OCI-LY7 (cell line): ENCODE results near the gene MAP3K1. TPM values are rescaled to one million over a fixed set of nuclear protein-coding genes. Genes with fewer than 3 reads are reported as not detected.
A peak's percentile ranks its signal among the peaks of the same experiment; 100 is the strongest.

ENCODE experiments used
- Bru-seq: library from RNA; stranded (reverse); fragments of 400-500 nt; gene quantifications from one replicate; lab custom pipeline; 2021; lab: Mats Ljungman, UMichigan
- BruChase-seq, 2 experiments: library from RNA; stranded (reverse); fragments of 400-500 nt; gene quantifications; one replicate each; lab custom pipeline; 2021; lab: Mats Ljungman, UMichigan
- BruUV-seq: library from RNA; stranded (reverse); fragments of 400-500 nt; replicated peaks from 2 replicates; lab custom pipeline; 2021; lab: Mats Ljungman, UMichigan
- CTCF ChIA-PET: fragments of 300-600 bp; sonication (Branson Sonifier 250); formaldehyde crosslinking; loops from one replicate; lab custom pipeline; 2022; ENCODE audit warnings: antibody characterized with exemption; ENCODE audit not compliant: unreplicated experiment; lab: Charles Lee
- POLR2A ChIA-PET: fragments of 300-600 bp; sonication (Branson Sonifier 250); formaldehyde crosslinking; loops from one replicate; lab custom pipeline; 2022; ENCODE audit warnings: antibody characterized with exemption; lab: Charles Lee
- DNase-seq: peaks from one replicate; pipeline ENCODE4 v3.0.0-alpha.2; 2015; ENCODE audit warnings: low spot score
- H2AFZ ChIP-seq: fragments of 200-600 bp; sonication (generic), shearing (Covaris generic); 2 replicates; pipeline ENCODE4 v1.6.1; 2014; ENCODE audit warnings: mild to moderate bottlenecking, antibody characterized with exemption, low read length, moderate library complexity
- H3K27ac ChIP-seq: fragments of 200-600 bp; sonication (generic); 2 replicates; pipeline ENCODE4 v1.5.1; 2014; ENCODE audit warnings: mixed run types, low read depth, mild to moderate bottlenecking, moderate library complexity, low read length, inconsistent platforms; ENCODE audit not compliant: poor library complexity, severe bottlenecking
- H3K36me3 ChIP-seq: fragments of 200-600 bp; sonication (generic); 2 replicates; pipeline ENCODE4 v1.6.1; 2014; ENCODE audit warnings: mild to moderate bottlenecking, antibody characterized with exemption, low read length, moderate library complexity, mixed read lengths; ENCODE audit not compliant: insufficient read depth
- H3K4me1 ChIP-seq: fragments of 200-600 bp; sonication (generic); 2 replicates; pipeline ENCODE4 v1.5.1; 2014; ENCODE audit warnings: mild to moderate bottlenecking, low read length; ENCODE audit not compliant: insufficient read depth, poor library complexity, severe bottlenecking
- H3K4me2 ChIP-seq: fragments of 200-600 bp; sonication (generic); 2 replicates; pipeline ENCODE4 v1.6.1; 2014; ENCODE audit warnings: mild to moderate bottlenecking, low read length
- H3K4me3 ChIP-seq: fragments of 200-600 bp; sonication (generic); 2 replicates; pipeline ENCODE4 v1.5.1; 2014; ENCODE audit warnings: mild to moderate bottlenecking, low read depth, low read length; ENCODE audit not compliant: poor library complexity, severe bottlenecking
- H3K79me2 ChIP-seq: fragments of 200-600 bp; sonication (generic); 2 replicates; pipeline ENCODE4 v1.6.1; 2016; ENCODE audit warnings: low read depth, mild to moderate bottlenecking, low read length, moderate library complexity, mixed read lengths; ENCODE audit not compliant: insufficient read depth
- H3K9me2 ChIP-seq: fragments of 200-600 bp; sonication (generic); 2 replicates; pipeline ENCODE4 v1.6.1; 2016; ENCODE audit warnings: mild to moderate bottlenecking, low read length, mixed read lengths; ENCODE audit not compliant: insufficient read depth
- H3K9me3 ChIP-seq: fragments of 200-600 bp; sonication (generic); 2 replicates; pipeline ENCODE4 v1.6.1; 2014; ENCODE audit warnings: mild to moderate bottlenecking, mixed run types, low read length, mixed read lengths
- H4K20me1 ChIP-seq: fragments of 200-600 bp; sonication (generic); 2 replicates; pipeline ENCODE4 v1.6.1; 2014; ENCODE audit warnings: mild to moderate bottlenecking, antibody characterized with exemption, low read length, moderate library complexity, mixed read lengths; ENCODE audit not compliant: insufficient read depth
- EZH2phosphoT487 ChIP-seq: fragments of 200-600 bp; sonication (generic); IDR thresholded peaks from 2 replicates; pipeline ENCODE4 v1.6.1; 2018; ENCODE audit warnings: low read depth, borderline replicate concordance, mild to moderate bottlenecking, mixed run types, antibody characterized with exemption, low read length, moderate library complexity, mixed read lengths
- intact Hi-C: fragments of 100-400 bp; cut with micrococcal nuclease; formaldehyde crosslinking; loops from one replicate; pipeline ENCODE4 v1.10.0; 2022; ENCODE audit not compliant: unreplicated experiment
- long read RNA-seq: library from polyadenylated mRNA; stranded (forward); transcript quantifications from one replicate; pipeline ENCODE4 v2.0.0, GENCODE V29; 2022
- total RNA-seq, 2 experiments: library from RNA; depleted of rRNA in 1 of 2; stranded (reverse); fragments of >200 nt in 1 of 2; shearing (Covaris generic) in 1 of 2; gene quantifications; 2 replicates each; pipeline ENCODE4 v1.2.3, GENCODE V29; 2014 to 2022
- TF ChIP-seq, protein P1 (sequence below): fragments of 200-600 bp; sonication (generic); conservative IDR thresholded peaks from 2 replicates; pipeline ENCODE4 v1.5.1; 2014; ENCODE audit warnings: mild to moderate bottlenecking, antibody characterized with exemption, low read length, moderate library complexity, mixed read lengths

The MAP3K1 gene
- total RNA-seq (2014; rRNA removed; shearing (Covaris generic)) (25.9 and 29.9 TPM in 2 replicates), total RNA-seq (2022) (29.4 and 31.5 TPM in 2 replicates), Bru-seq, nascent RNA (percentile 93 among the genes with signal in this experiment), BruChase-seq, experiment 1, labeled RNA remaining after a 6-hour chase (percentile 80 among the genes with signal in this experiment), BruChase-seq, experiment 2, labeled RNA remaining after a 2-hour chase (percentile 86 among the genes with signal in this experiment)
- long read RNA-seq, full-length matches to known transcripts: 8 of 15 reads
- long read RNA-seq, partial matches to known transcripts: 5 of 15 reads
- long read RNA-seq, other reads (novel, unspliced or antisense): 2 of 15 reads

DNA sequence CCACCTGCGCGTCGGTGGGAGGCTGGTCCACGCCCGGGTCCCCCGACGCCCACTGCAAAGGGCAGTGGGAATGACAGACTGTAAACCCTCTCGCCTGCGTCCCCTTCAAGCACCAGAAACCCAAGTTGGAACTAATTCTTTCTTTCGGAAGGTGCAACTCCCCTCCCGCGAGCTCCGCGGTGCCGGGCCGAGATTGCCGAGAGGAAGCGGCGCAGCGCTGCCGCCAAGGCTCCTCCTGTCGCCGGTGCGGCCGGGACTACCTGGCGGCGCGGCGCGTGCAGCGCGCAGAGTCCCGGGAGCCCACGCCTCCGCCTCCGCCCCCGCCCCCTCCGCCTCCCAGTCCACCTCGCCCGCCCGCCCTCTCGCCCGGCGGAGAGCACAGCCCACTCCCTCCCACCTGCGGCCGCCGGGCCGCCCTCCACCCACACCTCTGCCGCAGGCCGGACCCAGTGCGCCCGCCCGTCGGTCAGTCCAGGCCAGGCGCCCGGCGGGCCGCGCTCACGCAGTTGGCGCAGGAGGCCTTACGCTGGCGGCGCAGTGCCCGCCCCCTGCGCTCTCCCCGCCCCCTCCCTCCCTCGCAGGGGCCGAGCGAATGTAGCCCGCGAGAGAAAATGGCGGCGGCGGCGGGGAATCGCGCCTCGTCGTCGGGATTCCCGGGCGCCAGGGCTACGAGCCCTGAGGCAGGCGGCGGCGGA lies at the start of gene MAP3K1:
Gene MAP3K1 (plus strand): TSS at position 587 of the 695 bp plus-strand sequence. CDS start 25 bp downstream, at position 612.
- BruUV-seq: no TSS peak
- intact Hi-C loops: loop anchor here (1.0 to 5.0 kb wide), 6 partner anchors 80 to 358 kb away; no protein-coding TSS in a partner anchor
- Histone ChIP-seq H3K4me1 (peaks cover 52% of the 10 kb centered on the region), H2AFZ (peak within 1 kb of the TSS; percentile 75), H3K4me3 (peak within 1 kb of the TSS; percentile 95), H3K79me2 (peaks cover 48% of the 10 kb centered on the region), H3K27ac (peak within 1 kb of the TSS; percentile 74), H3K36me3 (no peaks in the 10 kb centered on the region), H4K20me1 (peaks cover 27% of the 10 kb centered on the region), H3K4me2 (peak within 1 kb of the TSS; percentile 98), H3K9me3 (no peaks in the 10 kb centered on the region), H3K9me2 (no peaks in the 10 kb centered on the region)
- peak; percentile 88 for DNase-seq
- CTCF ChIA-PET: interaction anchor here (0.5 kb wide), 1 partner anchor 22 kb away, joined by 3 read pairs; no protein-coding TSS in a partner anchor
- TF ChIP-seq, protein P1, sequence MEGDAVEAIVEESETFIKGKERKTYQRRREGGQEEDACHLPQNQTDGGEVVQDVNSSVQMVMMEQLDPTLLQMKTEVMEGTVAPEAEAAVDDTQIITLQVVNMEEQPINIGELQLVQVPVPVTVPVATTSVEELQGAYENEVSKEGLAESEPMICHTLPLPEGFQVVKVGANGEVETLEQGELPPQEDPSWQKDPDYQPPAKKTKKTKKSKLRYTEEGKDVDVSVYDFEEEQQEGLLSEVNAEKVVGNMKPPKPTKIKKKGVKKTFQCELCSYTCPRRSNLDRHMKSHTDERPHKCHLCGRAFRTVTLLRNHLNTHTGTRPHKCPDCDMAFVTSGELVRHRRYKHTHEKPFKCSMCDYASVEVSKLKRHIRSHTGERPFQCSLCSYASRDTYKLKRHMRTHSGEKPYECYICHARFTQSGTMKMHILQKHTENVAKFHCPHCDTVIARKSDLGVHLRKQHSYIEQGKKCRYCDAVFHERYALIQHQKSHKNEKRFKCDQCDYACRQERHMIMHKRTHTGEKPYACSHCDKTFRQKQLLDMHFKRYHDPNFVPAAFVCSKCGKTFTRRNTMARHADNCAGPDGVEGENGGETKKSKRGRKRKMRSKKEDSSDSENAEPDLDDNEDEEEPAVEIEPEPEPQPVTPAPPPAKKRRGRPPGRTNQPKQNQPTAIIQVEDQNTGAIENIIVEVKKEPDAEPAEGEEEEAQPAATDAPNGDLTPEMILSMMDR: peak; percentile 64
- no peak for TF ChIP-seq EZH2phosphoT487
- POLR2A ChIA-PET: interaction anchor here (0.5 to 3.6 kb wide), 3 partner anchors 128 to 1508 kb away, joined by 4 to 14 read pairs (median 13); partner anchors contain the start of gene DHX29

DNA sequence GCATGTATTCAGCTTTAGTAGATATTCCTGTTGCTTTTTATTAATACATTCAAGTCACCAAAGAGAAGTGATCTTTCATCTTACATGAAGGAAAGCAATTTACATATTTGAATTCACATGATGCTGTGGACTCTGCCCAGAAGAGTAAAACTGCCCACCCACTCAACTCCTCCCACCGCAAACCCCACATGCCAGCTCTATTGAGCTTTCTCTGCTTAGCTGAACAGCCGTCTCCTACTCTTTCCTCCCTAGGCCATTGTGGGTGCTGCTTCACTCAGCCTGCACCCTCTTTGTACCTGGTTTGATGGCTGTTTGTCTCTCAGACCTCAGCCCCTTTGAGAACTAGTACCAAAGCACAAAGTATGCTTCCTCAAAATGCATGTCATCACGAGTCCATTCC lies 48.4 kb upstream of the MAP3K1 start:
- TF ChIP-seq EZH2phosphoT487: no peak
- TF ChIP-seq, protein P1: no peak
- Histone ChIP-seq H3K4me2 (no peak overlapping the region), H3K27ac (no peak overlapping the region), H3K36me3 (no peaks in the 10 kb centered on the region), H3K9me2 (no peaks in the 10 kb centered on the region), H3K9me3 (no peaks in the 10 kb centered on the region), H4K20me1 (no peaks in the 10 kb centered on the region), H3K79me2 (no peaks in the 10 kb centered on the region), H3K4me1 (peaks cover 24% of the 10 kb centered on the region), H3K4me3 (no peak overlapping the region), H2AFZ (no peak overlapping the region)
- intact Hi-C loops: no loop called here
- no TSS peak for BruUV-seq
- POLR2A ChIA-PET: no interaction called here
- CTCF ChIA-PET: no interaction called here
- DNase-seq: no peak
